Activated CD8-positive, alpha-beta T cell treated with anti-CD3 and anti-CD28 coated beads for 36 hours (primary cell): ENCODE data around the gene FABP1. TPM values are rescaled to one million over a fixed set of nuclear protein-coding genes. Genes with fewer than 3 reads are reported as not detected.

Experiments used
- ATAC-seq: fragments of 200-7000 bp; cut with Tn5 transposase; one replicate; pipeline ENCODE4 v1.10.0; 2021; ENCODE audit warnings: mild to moderate bottlenecking, moderate library complexity
- CTCF ChIA-PET: fragments of 350-600 bp; sonication (Branson Sonifier 250); formaldehyde crosslinking; loops from one replicate; lab custom pipeline; 2021; ENCODE audit warnings: antibody characterized with exemption; lab: Charles Lee
- POLR2A ChIA-PET: fragments of 350-600 bp; sonication (Branson Sonifier 250); formaldehyde crosslinking; loops from one replicate; lab custom pipeline; 2021; ENCODE audit warnings: antibody characterized with exemption; lab: Charles Lee
- DNase-seq: peaks from one replicate; pipeline ENCODE4 v3.0.0-alpha.2; 2020
- H3K27ac Mint-ChIP-seq: one replicate; pipeline ENCODE4 v1.8.0; 2021; ENCODE audit warnings: mild to moderate bottlenecking, mixed read lengths
- H3K27me3 Mint-ChIP-seq: one replicate; pipeline ENCODE4 v1.8.0; 2021; ENCODE audit warnings: mixed read lengths
- H3K36me3 Mint-ChIP-seq: one replicate; pipeline ENCODE4 v1.8.0; 2021; ENCODE audit warnings: low read depth, mixed read lengths
- H3K4me1 Mint-ChIP-seq: one replicate; pipeline ENCODE4 v1.8.0; 2021; ENCODE audit warnings: low read depth, mixed read lengths
- H3K4me3 Mint-ChIP-seq: one replicate; pipeline ENCODE4 v1.8.0; 2021; ENCODE audit warnings: mild to moderate bottlenecking, moderate library complexity, mixed read lengths
- H3K9me3 Mint-ChIP-seq: one replicate; pipeline ENCODE4 v1.8.0; 2021; ENCODE audit warnings: mixed read lengths
- CTCF ChIP-seq: fragments of 200-600 bp; IDR thresholded peaks from one replicate; pipeline ENCODE4 v1.8.0; 2022; ENCODE audit warnings: antibody characterized with exemption, mild to moderate bottlenecking
- intact Hi-C: fragments of 100-400 bp; cut with micrococcal nuclease; formaldehyde crosslinking; loops from one replicate; pipeline ENCODE4 v1.10.0; 2022
- total RNA-seq, 2 experiments: library from RNA; stranded (reverse); gene quantifications; one replicate each; pipeline ENCODE4 v1.2.3, GENCODE V29; 2021

Gene FABP1
- not detected for total RNA-seq

GRCh38 chr2:88127888-88128653 is at the start of gene FABP1:
Gene FABP1, minus strand, starts transcription at chr2:88128062. Its CDS starts 45 bp downstream, at chr2:88128017.
- intact Hi-C loops, result no loop called here
- ATAC-seq (no peak), DNase-seq (no peak)
- H3K4me1 Mint-ChIP-seq, result no peaks in the 10 kb centered on the region
- POLR2A ChIA-PET, result interaction anchor here (0.7 kb wide), 1 partner anchor 41 kb away, joined by 3 read pairs; no protein-coding TSS in a partner anchor
- no peak within 1 kb of the TSS for H3K4me3 Mint-ChIP-seq
- no peak within 1 kb of the TSS for H3K27ac Mint-ChIP-seq
- H3K27me3 Mint-ChIP-seq, result no peaks in the 10 kb centered on the region
- no peaks in the 10 kb centered on the region for H3K36me3 Mint-ChIP-seq
- CTCF ChIA-PET, result no interaction called here
- H3K9me3 Mint-ChIP-seq, result no peaks in the 10 kb centered on the region
- TF ChIP-seq CTCF, result no peak

- H3K9me3 Mint-ChIP-seq, result no peaks in the 10 kb centered on the region
- ATAC-seq, result no peak
- no peak overlapping the region for H3K27ac Mint-ChIP-seq
- H3K4me3 Mint-ChIP-seq, result no peak overlapping the region
- TF ChIP-seq CTCF, result no peak
- ChIA-PET CTCF (interaction anchor here (1.3 to 3.4 kb wide), 4 partner anchors 13 to 117 kb away, joined by 3 to 17 read pairs (median 6); no protein-coding TSS in a partner anchor), POLR2A (interaction anchor here (0.7 kb wide), 1 partner anchor 138 kb away, joined by 3 read pairs; no protein-coding TSS in a partner anchor)
- intact Hi-C loops, result no loop called here
- no peaks in the 10 kb centered on the region for H3K36me3 Mint-ChIP-seq
- no peak for DNase-seq
- peaks cover 9% of the 10 kb centered on the region for H3K4me1 Mint-ChIP-seq
- peaks cover 8% of the 10 kb centered on the region for H3K27me3 Mint-ChIP-seq
Observed at GRCh38 chr2:88177556-88177955, 49.7 kb upstream of the FABP1 start.

GRCh38 chr2:88176352-88176984 is 48.6 kb upstream of the FABP1 start:
- ChIA-PET CTCF (interaction anchor here (1.7 to 3.4 kb wide), 2 partner anchors 16 to 116 kb away, joined by 7 to 17 read pairs; no protein-coding TSS in a partner anchor), POLR2A (interaction anchor here (0.7 kb wide), 1 partner anchor 137 kb away, joined by 3 read pairs; no protein-coding TSS in a partner anchor)
- TF ChIP-seq CTCF, result no peak
- H3K9me3 Mint-ChIP-seq, result no peaks in the 10 kb centered on the region
- no peaks in the 10 kb centered on the region for H3K36me3 Mint-ChIP-seq
- H3K27ac Mint-ChIP-seq, result no peak overlapping the region
- no peak overlapping the region for H3K4me3 Mint-ChIP-seq
- peaks cover 1% of the 10 kb centered on the region for H3K4me1 Mint-ChIP-seq
- DNase-seq (no peak), ATAC-seq (no peak)
- peaks cover 12% of the 10 kb centered on the region for H3K27me3 Mint-ChIP-seq
- intact Hi-C loops, result no loop called here

GRCh38 chr2:88172882-88173281 is 45.0 kb upstream of the FABP1 start:
- H3K4me1 Mint-ChIP-seq, result peaks cover 2% of the 10 kb centered on the region
- ATAC-seq (no peak), DNase-seq (no peak)
- no peaks in the 10 kb centered on the region for H3K9me3 Mint-ChIP-seq
- H3K27ac Mint-ChIP-seq, result no peak overlapping the region
- H3K36me3 Mint-ChIP-seq, result no peaks in the 10 kb centered on the region
- ChIA-PET CTCF (interaction anchor here (2.2 kb wide), 1 partner anchor 113 kb away, joined by 12 read pairs; no protein-coding TSS in a partner anchor), POLR2A (interaction anchor here (0.9 to 1.1 kb wide), 2 partner anchors 26 to 156 kb away, joined by 3 read pairs; no protein-coding TSS in a partner anchor)
- intact Hi-C loops, result no loop called here
- H3K27me3 Mint-ChIP-seq, result peaks cover 15% of the 10 kb centered on the region
- H3K4me3 Mint-ChIP-seq, result no peak overlapping the region
- TF ChIP-seq CTCF, result no peak
